Lung (tissue), 12 donors: Measurements from ENCODE around the gene GPR146. TPM values are rescaled to one million over a fixed set of nuclear protein-coding genes. Genes with fewer than 3 reads are reported as not detected.

Experiments used
- ATAC-seq: fragments of 200-7000 bp; cut with Tn5 transposase; one replicate; pipeline ENCODE4 v1.9.1; 2020; ENCODE audit warnings: moderate number of reproducible peaks; ENCODE audit not compliant: insufficient read depth, low FRiP score
- DNase-seq, 3 donors: peaks; one replicate each; pipeline ENCODE4 v3.0.0-alpha.2; 2013 to 2017
- H3K27ac ChIP-seq, 2 donors: one replicate each; pipeline ENCODE4 v1.5.1; 2013; ENCODE audit warnings: mild to moderate bottlenecking in 2 of 2, moderate library complexity in 2 of 2, control low read depth in 1 of 2, inconsistent platforms in 1 of 2, low read depth in 1 of 2, low read length in 1 of 2
- H3K27me3 ChIP-seq, 3 donors: one replicate each; pipeline ENCODE4 v1.5.1; 2013; ENCODE audit warnings: low read length in 2 of 3; ENCODE audit not compliant: control insufficient read depth in 3 of 3, insufficient read depth in 3 of 3
- H3K36me3 ChIP-seq, 4 donors: one replicate each; pipeline ENCODE4 v1.5.1; 2013; ENCODE audit warnings: low read length in 4 of 4, mild to moderate bottlenecking in 1 of 4, moderate library complexity in 1 of 4; ENCODE audit not compliant: control insufficient read depth in 4 of 4, insufficient read depth in 4 of 4
- H3K4me1 ChIP-seq, 5 donors: one replicate each; pipeline ENCODE4 v1.5.1; 2013; ENCODE audit warnings: low read length in 5 of 5, mild to moderate bottlenecking in 2 of 5, moderate library complexity in 1 of 5; ENCODE audit not compliant: control insufficient read depth in 5 of 5, insufficient read depth in 5 of 5
- H3K4me3 ChIP-seq: one replicate; pipeline ENCODE4 v1.5.1; 2013; ENCODE audit warnings: mild to moderate bottlenecking, control low read depth, moderate library complexity
- H3K9ac ChIP-seq, 2 donors: one replicate each; pipeline ENCODE4 v1.5.1; 2013; ENCODE audit warnings: low read length in 2 of 2, control low read depth in 1 of 2; ENCODE audit not compliant: insufficient read depth in 1 of 2
- H3K9me3 ChIP-seq, 4 donors: one replicate each; pipeline ENCODE4 v1.5.1; 2013; ENCODE audit warnings: low read length in 3 of 4, mild to moderate bottlenecking in 1 of 4, moderate library complexity in 1 of 4; ENCODE audit not compliant: control insufficient read depth in 4 of 4, insufficient read depth in 3 of 4
- WGBS, 2 donors: extraction: QIAGEN DNeasy Blood & Tissue Kit; methylation state at CpG; one replicate each; pipeline ENCODE4 v1.1.7; 2013; 5-methylcytosine and 5-hydroxymethylcytosine counted together
- polyA plus RNA-seq, 2 donors: library from polyadenylated mRNA; stranded (reverse); fragments of 200-250 nt; gene quantifications; one replicate each; pipeline ENCODE4 v1.2.1, GENCODE V29; 2013
- total RNA-seq, 2 donors: library from RNA; depleted of rRNA in 1 of 2; stranded (reverse); fragments of >200 nt in 1 of 2; gene quantifications; one replicate each; pipeline ENCODE4 v1.2.1, GENCODE V29; 2014 to 2021
- TF ChIP-seq, protein P1 (sequence below): IDR thresholded peaks from 2 replicates; pipeline ENCODE4 v1.5.1; 2012; ENCODE audit warnings: mild to moderate bottlenecking; ENCODE audit errors: control extremely low read depth, extremely low read depth
- donor health status: control.
- donor health status: control.
- donor health status: Bipolar disorder and iron deficiency.
- donor health status: healthy.
- donor health status: DM: yes; HTN: yes; CAD: no.

Gene GPR146
- total and polyA plus RNA-seq, 4 donors = 13.7 to 27.1 (median 14.0) TPM

DNA sequence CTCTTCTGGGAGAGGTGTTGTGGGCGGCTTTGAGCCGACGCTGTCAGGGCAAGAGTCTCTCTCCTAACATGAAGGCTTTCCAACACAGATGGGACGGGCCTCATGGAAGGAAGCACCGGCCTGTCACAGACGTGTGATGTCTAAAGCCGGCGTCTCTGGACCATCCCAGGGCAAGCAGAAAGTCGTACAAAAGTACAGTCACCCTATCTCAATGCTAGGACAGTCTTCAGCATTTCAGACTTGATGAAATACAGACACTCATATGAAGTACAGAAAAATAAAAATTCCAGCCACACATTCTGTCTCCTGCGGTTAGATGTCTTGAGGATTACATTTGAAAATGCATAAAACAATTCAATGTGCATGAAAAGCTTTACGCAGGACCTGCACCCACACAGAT lies 30.8 kb upstream of the GPR146 start:
- 83 to 87% methylated on average over 11 of the region's 11 CpGs for WGBS, 2 donors
- peaks cover 0 to 9% (median 3%) of the 10 kb centered on the region in 4 donors for H3K36me3 ChIP-seq
- no peaks in the 10 kb centered on the region for H3K9me3 ChIP-seq
- ATAC-seq (no peak), DNase-seq (no peak)
- peaks cover 0 to 3% (median 0%) of the 10 kb centered on the region in 5 donors for H3K4me1 ChIP-seq
- no peak overlapping the region for H3K27ac ChIP-seq
- H3K4me3 ChIP-seq = no peak overlapping the region
- TF ChIP-seq, protein P1, sequence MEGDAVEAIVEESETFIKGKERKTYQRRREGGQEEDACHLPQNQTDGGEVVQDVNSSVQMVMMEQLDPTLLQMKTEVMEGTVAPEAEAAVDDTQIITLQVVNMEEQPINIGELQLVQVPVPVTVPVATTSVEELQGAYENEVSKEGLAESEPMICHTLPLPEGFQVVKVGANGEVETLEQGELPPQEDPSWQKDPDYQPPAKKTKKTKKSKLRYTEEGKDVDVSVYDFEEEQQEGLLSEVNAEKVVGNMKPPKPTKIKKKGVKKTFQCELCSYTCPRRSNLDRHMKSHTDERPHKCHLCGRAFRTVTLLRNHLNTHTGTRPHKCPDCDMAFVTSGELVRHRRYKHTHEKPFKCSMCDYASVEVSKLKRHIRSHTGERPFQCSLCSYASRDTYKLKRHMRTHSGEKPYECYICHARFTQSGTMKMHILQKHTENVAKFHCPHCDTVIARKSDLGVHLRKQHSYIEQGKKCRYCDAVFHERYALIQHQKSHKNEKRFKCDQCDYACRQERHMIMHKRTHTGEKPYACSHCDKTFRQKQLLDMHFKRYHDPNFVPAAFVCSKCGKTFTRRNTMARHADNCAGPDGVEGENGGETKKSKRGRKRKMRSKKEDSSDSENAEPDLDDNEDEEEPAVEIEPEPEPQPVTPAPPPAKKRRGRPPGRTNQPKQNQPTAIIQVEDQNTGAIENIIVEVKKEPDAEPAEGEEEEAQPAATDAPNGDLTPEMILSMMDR = no peak
- H3K9ac ChIP-seq = no peak overlapping the region
- no peaks in the 10 kb centered on the region for H3K27me3 ChIP-seq

DNA sequence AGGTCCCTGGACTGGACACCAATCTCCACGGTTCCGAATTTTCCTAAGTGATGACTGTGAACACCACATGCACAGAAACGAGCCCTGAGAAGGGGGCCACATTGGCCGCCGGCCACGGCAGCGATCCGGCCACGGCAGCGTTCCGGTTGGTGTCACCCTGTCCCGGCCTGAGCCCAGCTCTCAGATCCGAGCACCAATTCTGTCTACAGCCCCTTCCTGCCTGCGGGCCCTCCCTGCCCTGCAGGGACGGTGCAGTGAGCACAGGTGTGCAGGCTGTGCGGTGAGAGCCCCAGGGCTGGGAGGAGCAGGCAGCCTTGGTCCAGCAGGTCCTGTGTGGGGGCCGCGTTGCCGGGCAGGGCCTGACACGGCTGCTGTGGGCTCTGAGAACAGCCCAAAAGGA lies 29.7 kb upstream of the GPR146 start:
- WGBS, 2 donors = 93% methylated on average over 20 of the region's 20 CpGs
- ATAC-seq (no peak), DNase-seq (no peak)
- H3K27me3 ChIP-seq = no peaks in the 10 kb centered on the region
- H3K9me3 ChIP-seq = no peaks in the 10 kb centered on the region
- no peak overlapping the region for H3K9ac ChIP-seq
- H3K27ac ChIP-seq = no peak overlapping the region
- peaks cover 0 to 4% (median 2%) of the 10 kb centered on the region in 4 donors for H3K36me3 ChIP-seq
- H3K4me3 ChIP-seq = no peak overlapping the region
- TF ChIP-seq, protein P1 = no peak
- H3K4me1 ChIP-seq = peaks cover 0 to 3% (median 0%) of the 10 kb centered on the region in 5 donors

DNA sequence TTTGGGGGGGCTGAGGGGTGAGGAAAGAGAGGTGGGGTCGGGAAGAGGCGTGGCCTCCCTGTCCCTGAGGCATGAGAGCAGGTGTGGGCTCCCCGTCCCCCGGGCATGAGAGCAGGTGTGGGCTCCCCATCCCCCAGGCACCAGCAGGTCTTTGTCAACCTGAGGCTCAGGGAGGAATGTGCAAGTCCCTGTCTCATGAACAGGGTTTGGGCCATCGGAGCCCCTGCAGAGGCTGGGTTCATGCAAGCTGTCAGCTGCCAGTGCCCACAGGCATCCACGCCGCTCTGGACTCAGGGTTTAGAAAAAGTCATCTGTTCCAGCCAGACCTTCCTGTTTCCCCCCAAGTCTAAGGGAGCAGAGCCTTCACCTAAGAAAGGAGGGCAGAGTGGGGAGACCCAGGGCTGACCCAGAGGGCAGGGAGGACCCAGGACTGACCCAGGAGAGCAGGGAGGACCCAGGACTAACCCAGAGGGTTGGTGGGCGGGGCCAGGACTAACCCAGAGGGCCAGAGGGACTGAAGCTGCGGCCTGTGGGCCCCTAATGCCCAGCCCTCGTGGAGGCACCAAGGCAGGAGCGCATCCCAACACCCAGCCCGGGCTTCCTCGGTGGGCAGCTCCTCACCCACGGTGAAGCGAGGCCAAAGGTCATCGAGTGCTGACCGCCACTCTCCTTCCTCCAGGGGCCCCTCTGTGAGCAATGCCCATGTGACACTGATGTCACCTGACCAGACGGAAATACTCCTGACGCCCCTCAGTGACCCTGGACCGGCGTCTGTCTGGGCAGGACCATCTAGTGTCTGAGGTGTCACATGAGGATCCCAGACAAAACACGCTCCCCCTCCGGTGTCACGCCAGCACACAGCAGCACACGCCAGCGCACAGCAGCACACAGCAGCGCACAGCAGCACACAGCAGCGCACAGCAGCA lies 28.9 kb upstream of the GPR146 start:
- Histone ChIP-seq H3K9me3 (no peaks in the 10 kb centered on the region), H3K4me3 (no peak overlapping the region), H3K27me3 (no peaks in the 10 kb centered on the region), H3K4me1 (peaks cover 0 to 3% (median 0%) of the 10 kb centered on the region in 5 donors), H3K36me3 (peaks cover 0 to 5% (median 2%) of the 10 kb centered on the region in 4 donors), H3K27ac (no peak overlapping the region), H3K9ac (no peak overlapping the region)
- ATAC-seq = no peak
- no peak for DNase-seq
- WGBS, 2 donors = 76 to 82% methylated on average over 26 to 28 of the region's 28 CpGs
- TF ChIP-seq, protein P1 = no peak
